ENCODE measurements around the gene NFATC1.

The NFATC1 gene

GRCh38 chr18:79395761-79396404 lies at the start of gene NFATC1:
NFATC1 (plus strand) TSS chr18:79395930; CDS start chr18:79396225, 295 bp downstream.
- DNase-seq: peak; percentile 19

GRCh38 chr18:79345981-79346380 lies 49.7 kb upstream of the NFATC1 start:
- DNase-seq: no peak

DNA sequence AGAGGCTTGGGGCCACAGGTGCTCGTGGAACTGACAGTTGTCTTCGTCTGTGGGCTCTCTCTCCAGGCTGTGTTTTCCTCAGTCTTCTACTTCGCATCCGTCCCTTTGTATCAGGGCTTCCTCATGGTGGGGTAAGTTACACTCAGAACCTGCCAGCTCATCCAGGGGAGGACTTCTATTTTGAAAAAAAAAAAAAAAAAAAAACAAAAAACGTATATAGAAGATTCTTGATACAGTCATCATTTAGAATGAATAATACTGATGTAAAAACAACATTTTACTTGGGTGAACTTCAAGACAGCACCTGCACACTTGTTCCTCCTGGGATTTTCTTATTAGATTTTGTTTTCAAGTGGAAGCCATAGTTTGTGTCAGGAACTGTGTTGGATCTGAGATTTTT lies 47.7 kb upstream of the NFATC1 start:
- DNase-seq: no peak

GRCh38 chr18:79352432-79352831 lies 43.3 kb upstream of the NFATC1 start:
- DNase-seq: no peak

DNA sequence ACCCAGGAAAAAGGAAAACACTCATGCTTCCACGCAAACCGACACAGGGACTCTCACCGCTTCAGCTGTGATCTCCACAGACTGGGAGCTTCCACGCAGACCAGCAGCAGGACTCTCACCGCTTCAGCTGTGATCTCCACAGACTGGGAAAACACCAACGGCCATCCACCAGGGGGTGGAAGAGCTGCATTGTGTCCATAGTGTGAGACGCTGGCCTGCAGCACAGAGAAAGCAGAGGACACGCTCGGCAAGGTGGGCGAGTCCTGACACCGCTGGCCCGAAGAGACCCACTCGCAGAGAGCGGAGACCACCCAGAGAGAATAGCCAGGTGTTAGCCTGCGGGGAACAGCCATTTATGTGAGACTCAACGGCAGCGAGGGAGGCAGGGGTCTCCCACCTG lies 42.5 kb upstream of the NFATC1 start:
- DNase-seq: peak; percentile 66

- no peak for DNase-seq
Observed at GRCh38 chr18:79354350-79354749, 41.4 kb upstream of the NFATC1 start.

DNA sequence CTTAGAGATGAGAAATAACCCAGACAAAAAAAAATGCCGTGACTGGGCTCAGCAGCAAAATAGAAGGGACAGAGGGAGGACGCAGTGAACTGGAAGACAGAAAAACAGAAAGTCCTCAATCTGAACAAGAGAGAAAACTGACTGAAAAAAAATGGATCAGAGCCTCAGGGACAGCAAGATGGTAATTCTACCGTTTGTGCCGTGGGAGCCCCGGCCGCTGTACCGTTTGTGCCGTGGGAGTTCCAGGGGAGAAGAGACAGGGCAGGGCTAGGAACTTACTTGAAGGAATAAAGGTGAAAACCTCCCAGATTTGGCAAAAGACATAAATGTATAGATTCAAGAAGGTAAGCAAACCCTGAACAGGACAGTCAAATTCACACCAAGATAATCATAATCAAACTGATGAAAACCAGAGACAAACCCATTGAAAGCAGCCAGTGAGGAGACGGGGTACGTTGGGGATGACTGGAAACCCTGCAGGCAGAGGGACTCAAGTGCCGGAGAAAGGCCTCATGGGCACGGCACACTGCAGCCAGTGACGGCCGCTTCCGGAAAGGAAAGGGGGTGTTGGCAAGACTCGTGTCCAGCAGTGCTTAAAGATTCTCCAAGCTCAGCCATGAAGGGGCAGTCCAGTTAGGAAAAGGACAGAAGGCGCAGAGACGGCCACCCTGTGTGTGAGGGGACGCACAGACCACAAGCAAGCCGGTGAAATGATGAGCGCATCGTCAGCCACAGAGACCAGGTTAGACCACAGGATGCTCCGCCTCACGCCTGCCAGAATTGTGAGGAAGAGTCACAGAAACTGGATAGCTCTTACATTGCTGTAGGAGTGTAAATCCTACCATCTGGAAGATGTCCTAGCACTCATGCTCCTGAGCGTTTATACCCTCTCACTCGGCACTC lies 40.0 kb upstream of the NFATC1 start:
- DNase-seq: no peak

GRCh38 chr18:79356435-79356834 lies 39.3 kb upstream of the NFATC1 start:
- no peak for DNase-seq

GRCh38 chr18:79360933-79361332 lies 34.8 kb upstream of the NFATC1 start:
- DNase-seq: no peak

GRCh38 chr18:79361766-79362522 lies 33.8 kb upstream of the NFATC1 start:
- no peak for DNase-seq

DNA sequence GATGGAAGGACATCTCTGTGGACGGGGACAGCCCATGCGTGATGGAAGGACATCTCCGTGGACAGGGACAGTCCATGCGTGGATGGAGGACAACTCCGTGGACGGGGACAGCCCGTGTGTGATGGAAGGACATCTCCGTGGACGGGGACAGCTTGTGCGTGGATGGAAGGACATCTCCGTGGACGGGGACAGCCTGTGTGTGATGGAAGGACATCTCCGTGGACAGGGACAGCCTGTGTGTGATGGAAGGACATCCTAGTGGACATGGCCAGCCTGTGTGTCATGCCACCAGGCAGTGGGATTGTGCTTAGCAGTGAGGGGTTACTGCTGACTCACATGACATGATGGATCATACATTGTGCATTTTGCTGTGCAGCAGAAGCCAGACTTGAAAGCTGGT lies 30.0 kb upstream of the NFATC1 start:
- no peak for DNase-seq

- no peak for DNase-seq
Observed at GRCh38 chr18:79366177-79367094, 29.3 kb upstream of the NFATC1 start.

GRCh38 chr18:79367480-79367879 lies 28.2 kb upstream of the NFATC1 start:
- no peak for DNase-seq

DNA sequence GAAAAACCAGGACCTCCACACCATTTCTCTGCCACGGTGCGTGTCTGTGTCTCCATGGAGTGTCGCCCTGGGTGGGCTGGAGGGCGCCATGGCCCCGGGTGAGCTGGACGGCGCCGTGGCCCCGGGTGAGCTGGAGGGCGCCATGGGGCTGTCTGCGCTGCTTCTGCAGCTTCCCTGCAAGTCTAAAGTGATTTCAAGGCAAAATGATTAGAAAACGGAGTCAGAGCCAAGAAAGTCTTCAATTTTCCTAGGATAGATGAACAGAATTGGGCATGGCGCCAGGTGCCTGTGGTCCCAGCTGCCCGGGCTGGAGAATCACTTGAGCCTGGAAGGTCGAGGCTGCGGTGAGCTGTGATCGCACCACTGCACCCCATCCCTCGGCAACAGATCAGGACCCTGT lies 27.7 kb upstream of the NFATC1 start:
- no peak for DNase-seq

GRCh38 chr18:79368681-79369080 lies 27.0 kb upstream of the NFATC1 start:
- DNase-seq: no peak

DNA sequence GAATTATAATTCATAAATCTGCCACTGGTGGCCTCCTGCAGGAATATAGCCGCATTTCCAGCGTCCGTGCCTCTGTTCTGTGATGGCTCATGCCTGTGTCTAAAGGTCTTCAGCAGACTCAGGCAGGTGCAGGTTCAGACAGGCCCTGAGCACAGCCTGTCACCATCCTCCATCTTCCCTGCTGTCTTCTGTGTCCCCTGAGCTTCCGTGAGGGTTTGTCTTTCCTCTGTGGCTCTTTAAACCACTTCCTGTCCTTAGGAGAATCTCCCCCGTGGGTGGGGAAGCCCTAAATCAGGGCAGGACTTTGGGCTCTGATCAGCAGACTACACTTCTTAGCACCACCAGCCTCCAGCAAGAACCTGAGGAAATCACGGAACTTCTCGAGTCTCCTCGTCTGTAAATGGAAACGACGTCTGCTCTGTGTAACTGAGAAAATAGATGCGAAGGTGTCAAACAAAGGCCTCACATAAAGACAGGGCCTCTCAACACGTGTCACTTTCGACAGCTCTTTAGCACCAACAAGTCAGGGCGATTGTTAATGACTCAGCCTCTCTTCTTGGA lies 24.1 kb upstream of the NFATC1 start:
- DNase-seq: no peak

DNA sequence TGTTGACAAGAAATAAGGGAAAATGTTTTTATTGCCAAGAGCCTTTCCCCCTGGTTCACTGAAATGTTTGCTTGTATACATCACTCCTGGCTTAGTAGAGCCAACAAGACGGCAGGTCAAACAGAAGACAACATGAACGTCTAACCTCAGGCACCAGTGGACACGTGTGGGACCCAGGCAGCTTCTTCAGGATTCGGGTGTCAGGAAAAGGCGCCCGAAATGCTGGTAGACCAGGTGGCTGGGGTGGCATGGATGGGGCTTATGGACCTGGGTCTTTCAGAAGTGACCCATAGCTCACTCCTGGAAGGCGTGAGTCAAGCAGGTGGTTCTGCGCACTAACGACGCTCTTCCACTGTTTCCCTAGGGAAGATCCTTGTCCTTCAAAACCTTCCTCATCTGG lies 23.3 kb upstream of the NFATC1 start:
- DNase-seq: no peak

GRCh38 chr18:79372991-79373390 lies 22.7 kb upstream of the NFATC1 start:
- DNase-seq: peak; percentile 42

DNA sequence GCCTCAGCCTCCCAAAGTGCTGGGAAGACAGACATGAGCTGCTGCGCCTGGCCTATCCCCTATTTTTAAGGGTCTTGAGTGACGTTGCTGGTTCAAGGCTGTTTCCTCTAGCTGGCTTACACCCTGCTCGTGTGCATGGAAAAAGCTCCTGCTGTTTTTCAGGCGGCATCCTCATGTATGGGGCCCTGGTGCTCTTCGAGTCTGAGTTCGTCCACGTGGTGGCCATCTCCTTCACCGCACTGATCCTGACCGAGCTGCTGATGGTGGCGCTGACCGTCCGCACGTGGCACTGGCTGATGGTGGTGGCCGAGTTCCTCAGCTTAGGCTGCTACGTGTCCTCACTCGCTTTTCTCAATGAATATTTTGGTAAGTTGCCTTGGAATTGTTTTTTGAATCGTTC lies 22.0 kb upstream of the NFATC1 start:
- no peak for DNase-seq

GRCh38 chr18:79374408-79375171 lies 21.1 kb upstream of the NFATC1 start:
- no peak for DNase-seq

DNA sequence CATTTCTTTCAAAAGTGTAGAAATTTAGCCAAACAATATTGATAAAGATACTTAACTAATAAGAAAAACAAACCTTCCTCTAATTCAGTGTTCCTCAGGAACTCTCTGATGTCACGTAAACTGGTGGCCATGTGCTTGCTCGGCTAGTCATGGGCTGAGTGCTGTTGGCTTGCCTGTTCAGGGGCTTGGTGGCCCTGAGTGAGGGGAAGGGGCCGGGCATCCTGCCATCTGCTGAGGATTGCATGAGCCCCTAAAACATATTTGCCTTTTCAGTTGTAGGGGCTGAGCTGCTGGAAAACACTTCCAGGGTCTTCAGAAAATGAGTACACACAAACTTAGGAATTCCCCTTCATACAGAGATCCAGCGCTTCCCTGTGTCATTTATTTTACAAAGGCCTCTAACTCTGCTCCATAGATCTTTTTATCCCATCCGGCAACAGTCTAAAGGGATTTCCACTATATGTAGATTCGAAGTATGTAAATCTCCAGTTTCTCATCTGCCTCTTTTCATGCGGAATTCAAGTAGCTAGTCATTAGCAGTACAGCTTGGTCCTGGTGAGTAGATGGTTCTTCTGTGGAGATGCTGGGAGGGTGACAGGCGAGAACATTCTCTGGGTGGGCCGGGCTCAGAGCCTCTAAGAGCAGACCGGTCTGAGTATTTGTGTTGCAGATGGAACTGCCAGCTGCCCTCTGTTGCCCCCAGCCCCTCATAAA lies 20.1 kb upstream of the NFATC1 start:
- DNase-seq: no peak
